SK-N-SH treated with all-trans-retinoic acid at 6 μM for 48 hours (cell line): ENCODE data around the gene FAM117B.

Experiments used
- ARNTL ChIP-seq: fragments of 450-650 bp; formaldehyde crosslinking; IDR thresholded peaks from 2 replicates; pipeline ENCODE4 v1.5.0; 2020; ENCODE audit warnings: low read depth, mild to moderate bottlenecking, moderate library complexity, borderline replicate concordance
- BACH2 ChIP-seq: fragments of 250-450 bp; sonication (Bioruptor Pico); IDR thresholded peaks from 2 replicates; pipeline ENCODE4 v1.9.0; 2021; ENCODE audit warnings: mild to moderate bottlenecking, borderline replicate concordance
- CREB5 ChIP-seq: fragments of 250-450 bp; sonication (Bioruptor Pico); IDR thresholded peaks from 2 replicates; pipeline ENCODE4 v1.5.1; 2020; ENCODE audit warnings: low read depth, mild to moderate bottlenecking, moderate library complexity
- CSDC2 ChIP-seq: fragments of 250-450 bp; sonication (Bioruptor Pico); IDR thresholded peaks from 2 replicates; pipeline ENCODE4 v1.5.0; 2020; ENCODE audit warnings: mild to moderate bottlenecking, moderate library complexity
- CSRNP3 ChIP-seq: fragments of 250-450 bp; sonication (Bioruptor Pico); IDR thresholded peaks from 2 replicates; pipeline ENCODE4 v1.5.1; 2021; ENCODE audit warnings: mild to moderate bottlenecking, moderate library complexity
- GLIS3 ChIP-seq: fragments of 250-450 bp; sonication (Bioruptor Pico); IDR thresholded peaks from 2 replicates; pipeline ENCODE4 v1.5.0; 2020; ENCODE audit warnings: mild to moderate bottlenecking, moderate library complexity
- PATZ1 ChIP-seq: fragments of 250-450 bp; sonication (Bioruptor Pico); IDR thresholded peaks from 2 replicates; pipeline ENCODE4 v1.8.0; 2020; ENCODE audit warnings: mild to moderate bottlenecking, moderate library complexity, borderline replicate concordance
- RARB ChIP-seq: fragments of 250-450 bp; sonication (Bioruptor Pico); IDR thresholded peaks from 2 replicates; pipeline ENCODE4 v1.8.0; 2021; ENCODE audit warnings: mild to moderate bottlenecking, moderate library complexity
- TOX ChIP-seq: fragments of 250-450 bp; sonication (Bioruptor Pico); IDR thresholded peaks from 2 replicates; pipeline ENCODE4 v1.8.0; 2021; ENCODE audit warnings: mild to moderate bottlenecking, moderate library complexity, borderline replicate concordance
- ZC3H10 ChIP-seq: fragments of 250-450 bp; sonication (Bioruptor Pico); IDR thresholded peaks from 2 replicates; pipeline ENCODE4 v1.5.1; 2021; ENCODE audit warnings: mild to moderate bottlenecking, moderate library complexity
- ZNF565 ChIP-seq: fragments of 450-650 bp; formaldehyde crosslinking; conservative IDR thresholded peaks from 2 replicates; pipeline ENCODE4 v1.5.0; 2020; ENCODE audit warnings: low read depth, mild to moderate bottlenecking, moderate library complexity
- ZNF8 ChIP-seq: fragments of 450-650 bp; formaldehyde crosslinking; IDR thresholded peaks from 2 replicates; pipeline ENCODE4 v1.5.0; 2020; ENCODE audit warnings: mild to moderate bottlenecking, moderate library complexity
- TF ChIP-seq, protein P1 (sequence below): fragments of 250-450 bp; sonication (Bioruptor Pico); IDR thresholded peaks from 2 replicates; pipeline ENCODE4 v1.5.0; 2020; ENCODE audit warnings: mild to moderate bottlenecking, moderate library complexity

- no peak for TF ChIP-seq BACH2 (CRISPR knock-in tag)
- no peak for TF ChIP-seq GLIS3 (CRISPR knock-in tag)
- no peak for TF ChIP-seq CSRNP3 (CRISPR knock-in tag)
- no peak for TF ChIP-seq TOX (CRISPR knock-in tag)
- TF ChIP-seq ZC3H10 (CRISPR knock-in tag), result no peak
- TF ChIP-seq ZNF565, result no peak
- TF ChIP-seq CSDC2 (CRISPR knock-in tag), result no peak
- TF ChIP-seq, protein P1, sequence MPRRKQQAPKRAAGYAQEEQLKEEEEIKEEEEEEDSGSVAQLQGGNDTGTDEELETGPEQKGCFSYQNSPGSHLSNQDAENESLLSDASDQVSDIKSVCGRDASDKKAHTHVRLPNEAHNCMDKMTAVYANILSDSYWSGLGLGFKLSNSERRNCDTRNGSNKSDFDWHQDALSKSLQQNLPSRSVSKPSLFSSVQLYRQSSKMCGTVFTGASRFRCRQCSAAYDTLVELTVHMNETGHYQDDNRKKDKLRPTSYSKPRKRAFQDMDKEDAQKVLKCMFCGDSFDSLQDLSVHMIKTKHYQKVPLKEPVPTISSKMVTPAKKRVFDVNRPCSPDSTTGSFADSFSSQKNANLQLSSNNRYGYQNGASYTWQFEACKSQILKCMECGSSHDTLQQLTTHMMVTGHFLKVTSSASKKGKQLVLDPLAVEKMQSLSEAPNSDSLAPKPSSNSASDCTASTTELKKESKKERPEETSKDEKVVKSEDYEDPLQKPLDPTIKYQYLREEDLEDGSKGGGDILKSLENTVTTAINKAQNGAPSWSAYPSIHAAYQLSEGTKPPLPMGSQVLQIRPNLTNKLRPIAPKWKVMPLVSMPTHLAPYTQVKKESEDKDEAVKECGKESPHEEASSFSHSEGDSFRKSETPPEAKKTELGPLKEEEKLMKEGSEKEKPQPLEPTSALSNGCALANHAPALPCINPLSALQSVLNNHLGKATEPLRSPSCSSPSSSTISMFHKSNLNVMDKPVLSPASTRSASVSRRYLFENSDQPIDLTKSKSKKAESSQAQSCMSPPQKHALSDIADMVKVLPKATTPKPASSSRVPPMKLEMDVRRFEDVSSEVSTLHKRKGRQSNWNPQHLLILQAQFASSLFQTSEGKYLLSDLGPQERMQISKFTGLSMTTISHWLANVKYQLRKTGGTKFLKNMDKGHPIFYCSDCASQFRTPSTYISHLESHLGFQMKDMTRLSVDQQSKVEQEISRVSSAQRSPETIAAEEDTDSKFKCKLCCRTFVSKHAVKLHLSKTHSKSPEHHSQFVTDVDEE (CRISPR knock-in tag), result no peak
- TF ChIP-seq CREB5 (CRISPR knock-in tag), result no peak
- no peak for TF ChIP-seq PATZ1 (CRISPR knock-in tag)
- TF ChIP-seq RARB (CRISPR knock-in tag), result no peak
- TF ChIP-seq ZNF8 (CRISPR knock-in tag), result no peak
- no peak for TF ChIP-seq ARNTL (CRISPR knock-in tag)
Observed at GRCh38 chr2:202808754-202809153, 174.0 kb downstream of the FAM117B start.
